Fibroblast of gingiva (primary cell): ENCODE data around the gene OLFML2B.

Experiments used
- DNase-seq: peaks from one replicate; pipeline ENCODE4 v3.0.0-alpha.2; 2011; ENCODE audit warnings: low read depth

Gene OLFML2B

GRCh38 chr1:161978011-161978790 is 45.5 kb downstream of the OLFML2B start:
- DNase-seq: no peak

GRCh38 chr1:161973924-161974845 is 49.5 kb downstream of the OLFML2B start:
- DNase-seq: no peak

- no peak for DNase-seq
Observed at GRCh38 chr1:161972828-161973227, 50.8 kb downstream of the OLFML2B start.

- DNase-seq: no peak
Observed at GRCh38 chr1:161970633-161971032, 53.0 kb downstream of the OLFML2B start.

- no peak for DNase-seq
Observed at GRCh38 chr1:161970036-161970435, 53.6 kb downstream of the OLFML2B start.

GRCh38 chr1:161966067-161966466 is 57.6 kb downstream of the OLFML2B start:
- DNase-seq: no peak

GRCh38 chr1:161962091-161962887 is 61.4 kb downstream of the OLFML2B start:
- peak; percentile 81 for DNase-seq

- DNase-seq: no peak
Observed at GRCh38 chr1:161958425-161958824, 65.2 kb downstream of the OLFML2B start.

- no peak for DNase-seq
Observed at GRCh38 chr1:161956930-161957329, 66.7 kb downstream of the OLFML2B start.

- DNase-seq: peak; percentile 95
Observed at GRCh38 chr1:161956097-161956496, 67.6 kb downstream of the OLFML2B start.

- no peak for DNase-seq
Observed at GRCh38 chr1:161955606-161956005, 68.1 kb downstream of the OLFML2B start.

- DNase-seq: no peak
Observed at GRCh38 chr1:161954466-161954865, 69.2 kb downstream of the OLFML2B start.

GRCh38 chr1:161954050-161954449 is 69.6 kb downstream of the OLFML2B start:
- DNase-seq: no peak

GRCh38 chr1:161953256-161953920 is 70.3 kb downstream of the OLFML2B start:
- DNase-seq: peak; percentile 46

- DNase-seq: no peak
Observed at GRCh38 chr1:161952607-161953172, 71.0 kb downstream of the OLFML2B start.

GRCh38 chr1:161951646-161952045 is 72.0 kb downstream of the OLFML2B start:
- DNase-seq: no peak

- DNase-seq: no peak
Observed at GRCh38 chr1:161950377-161950776, 73.3 kb downstream of the OLFML2B start.

- DNase-seq: no peak
Observed at GRCh38 chr1:161949548-161949947, 74.1 kb downstream of the OLFML2B start.

GRCh38 chr1:161948435-161948834 is 75.2 kb downstream of the OLFML2B start:
- DNase-seq: no peak

- peak; percentile 51 for DNase-seq
Observed at GRCh38 chr1:161946071-161946987, 77.3 kb downstream of the OLFML2B start.
